Measurements from ENCODE around the gene ZNF444. TPM values are rescaled to one million over a fixed set of nuclear protein-coding genes. Genes with fewer than 3 reads are reported as not detected.
A peak's percentile ranks its signal among the peaks of the same experiment; 100 is the strongest.

Gene ZNF444
- polyA plus RNA-seq, 1 donor (not counting 4 experiments of a cell fraction or from before 2014, with no cell fraction given) = 9.1 TPM

DNA sequence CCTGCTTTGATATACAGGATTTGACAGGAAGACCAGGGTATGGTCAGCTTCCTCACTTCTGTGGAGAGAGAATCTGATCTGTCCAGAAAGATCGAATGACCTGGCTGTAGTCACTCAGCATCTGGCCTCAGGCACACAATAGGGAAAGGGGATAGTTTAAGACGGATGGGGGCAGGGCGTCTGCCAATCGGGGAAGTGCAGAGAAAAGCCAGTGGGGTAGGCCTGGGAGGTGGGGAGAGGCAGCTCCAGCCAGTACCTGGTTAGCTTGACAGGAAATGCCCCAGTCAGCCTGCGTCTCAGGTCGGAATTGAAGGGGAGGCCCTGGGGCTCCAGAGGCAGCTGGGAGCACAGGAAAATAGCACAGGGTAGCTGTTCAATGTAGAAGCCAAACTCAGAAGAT, 12.4 kb downstream of the ZNF444 start:
- H3K27ac ChIP-seq (ENCODE audit: control insufficient read depth, insufficient read depth, low read length) = no peak overlapping the region
- TF ChIP-seq EZH2 (IDR thresholded peaks at IDR 0.05; ENCODE audit: low read length) = no peak
- TF ChIP-seq, protein P1, sequence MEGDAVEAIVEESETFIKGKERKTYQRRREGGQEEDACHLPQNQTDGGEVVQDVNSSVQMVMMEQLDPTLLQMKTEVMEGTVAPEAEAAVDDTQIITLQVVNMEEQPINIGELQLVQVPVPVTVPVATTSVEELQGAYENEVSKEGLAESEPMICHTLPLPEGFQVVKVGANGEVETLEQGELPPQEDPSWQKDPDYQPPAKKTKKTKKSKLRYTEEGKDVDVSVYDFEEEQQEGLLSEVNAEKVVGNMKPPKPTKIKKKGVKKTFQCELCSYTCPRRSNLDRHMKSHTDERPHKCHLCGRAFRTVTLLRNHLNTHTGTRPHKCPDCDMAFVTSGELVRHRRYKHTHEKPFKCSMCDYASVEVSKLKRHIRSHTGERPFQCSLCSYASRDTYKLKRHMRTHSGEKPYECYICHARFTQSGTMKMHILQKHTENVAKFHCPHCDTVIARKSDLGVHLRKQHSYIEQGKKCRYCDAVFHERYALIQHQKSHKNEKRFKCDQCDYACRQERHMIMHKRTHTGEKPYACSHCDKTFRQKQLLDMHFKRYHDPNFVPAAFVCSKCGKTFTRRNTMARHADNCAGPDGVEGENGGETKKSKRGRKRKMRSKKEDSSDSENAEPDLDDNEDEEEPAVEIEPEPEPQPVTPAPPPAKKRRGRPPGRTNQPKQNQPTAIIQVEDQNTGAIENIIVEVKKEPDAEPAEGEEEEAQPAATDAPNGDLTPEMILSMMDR (optimal IDR thresholded peaks at IDR 0.05 in 1 of 3, IDR thresholded peaks at IDR 0.05 in 1 of 3, conservative IDR thresholded peaks at IDR 0.05 in 1 of 3; ENCODE audit: extremely low read depth in 1 of 3, insufficient read depth in 2 of 3, low read length in 3 of 3) = no peak
- DNase-seq (ENCODE audit: low read depth, low spot score) (no peak), FAIRE-seq (no peak)
- H3K4me1 ChIP-seq (ENCODE audit: control insufficient read depth, extremely low read depth, insufficient read depth, low read length) = no peaks in the 10 kb centered on the region
- H3K36me3 ChIP-seq (ENCODE audit: control insufficient read depth in 2 of 2, extremely low read depth in 1 of 2, insufficient read depth in 2 of 2, low read length in 2 of 2) = peaks cover 7 to 8% of the 10 kb centered on the region in 2 experiments
- H4K20me1 ChIP-seq (ENCODE audit: control insufficient read depth, extremely low read depth, insufficient read depth, low read length) = peaks cover 2% of the 10 kb centered on the region
- no peaks in the 10 kb centered on the region for H3K9me1 ChIP-seq (ENCODE audit: control insufficient read depth, extremely low read depth, insufficient read depth, low read length)
- dilution Hi-C loops (cut with MboI; ENCODE audit: extremely low pct_ligation_motif_present, low sequenced_read_pairs) = no loop called here
- H3K79me2 ChIP-seq (ENCODE audit: control insufficient read depth, insufficient read depth, low read length) = peaks cover 9% of the 10 kb centered on the region
- no peaks in the 10 kb centered on the region for H3K9me3 ChIP-seq (ENCODE audit: control insufficient read depth, low read depth, low read length)
- H3K4me3 ChIP-seq (ENCODE audit: control insufficient read depth in 2 of 3, extremely low read depth in 1 of 3, insufficient read depth in 2 of 3, low read depth in 1 of 3, low read length in 3 of 3) = no peak overlapping the region
- no peak overlapping the region for H2AFZ ChIP-seq (ENCODE audit: control insufficient read depth, low read length)
- H3K9ac ChIP-seq (ENCODE audit: control insufficient read depth, extremely low read depth, insufficient read depth, low read length) = no peak overlapping the region
- H3K27me3 ChIP-seq (ENCODE audit: control insufficient read depth, extremely low read depth, insufficient read depth, low read length) = no peaks in the 10 kb centered on the region
- H3K4me2 ChIP-seq (ENCODE audit: control insufficient read depth, extremely low read depth, insufficient read depth, low read depth, low read length) = no peak overlapping the region

DNA sequence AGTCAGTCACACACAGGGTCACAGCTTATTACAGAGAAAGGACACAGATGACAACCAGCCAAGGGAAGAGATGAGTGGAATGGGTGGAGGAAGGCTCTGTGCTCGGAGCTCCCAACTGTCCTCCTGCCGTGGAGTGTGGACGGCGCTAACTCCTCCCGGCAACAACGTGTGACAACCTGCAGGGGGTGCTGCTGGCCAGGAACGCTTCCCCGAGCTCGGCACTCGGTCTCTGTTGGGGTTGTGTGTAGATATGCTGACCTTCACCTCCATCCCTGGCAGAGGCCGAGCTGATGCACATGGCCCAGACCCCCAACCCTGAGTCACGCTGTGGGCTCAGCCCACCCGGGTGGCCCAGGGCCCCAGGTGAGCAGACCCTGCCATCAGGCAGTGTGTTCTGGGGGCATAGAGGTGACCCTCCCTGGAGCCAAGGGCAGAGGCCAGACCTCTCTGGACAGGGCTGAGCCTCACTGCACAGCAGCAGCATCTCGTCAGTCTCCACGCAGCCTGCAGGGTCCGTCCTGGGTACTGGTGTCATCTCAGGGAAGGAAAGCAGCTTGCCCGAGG, 14.1 kb downstream of the ZNF444 start:
- Histone ChIP-seq H3K27me3 (ENCODE audit: control insufficient read depth, extremely low read depth, insufficient read depth, low read length) (no peaks in the 10 kb centered on the region), H3K27ac (ENCODE audit: control insufficient read depth, insufficient read depth, low read length) (no peak overlapping the region), H3K9ac (ENCODE audit: control insufficient read depth, extremely low read depth, insufficient read depth, low read length) (no peak overlapping the region), H3K4me1 (ENCODE audit: control insufficient read depth, extremely low read depth, insufficient read depth, low read length) (no peaks in the 10 kb centered on the region), H3K9me1 (ENCODE audit: control insufficient read depth, extremely low read depth, insufficient read depth, low read length) (no peaks in the 10 kb centered on the region), H3K79me2 (ENCODE audit: control insufficient read depth, insufficient read depth, low read length) (peaks cover 4% of the 10 kb centered on the region), H3K36me3 (ENCODE audit: control insufficient read depth in 2 of 2, extremely low read depth in 1 of 2, insufficient read depth in 2 of 2, low read length in 2 of 2) (peaks cover 5 to 6% of the 10 kb centered on the region in 2 experiments), H3K4me2 (ENCODE audit: control insufficient read depth, extremely low read depth, insufficient read depth, low read depth, low read length) (no peak overlapping the region), H4K20me1 (ENCODE audit: control insufficient read depth, extremely low read depth, insufficient read depth, low read length) (peaks cover 2% of the 10 kb centered on the region), H3K9me3 (ENCODE audit: control insufficient read depth, low read depth, low read length) (no peaks in the 10 kb centered on the region), H2AFZ (ENCODE audit: control insufficient read depth, low read length) (no peak overlapping the region), H3K4me3 (ENCODE audit: control insufficient read depth in 2 of 3, extremely low read depth in 1 of 3, insufficient read depth in 2 of 3, low read depth in 1 of 3, low read length in 3 of 3) (no peak overlapping the region)
- DNase-seq (ENCODE audit: low read depth, low spot score) (no peak), FAIRE-seq (no peak)
- no peak for TF ChIP-seq EZH2 (IDR thresholded peaks at IDR 0.05; ENCODE audit: low read length)
- TF ChIP-seq, protein P1 (optimal IDR thresholded peaks at IDR 0.05 in 1 of 3, IDR thresholded peaks at IDR 0.05 in 1 of 3, conservative IDR thresholded peaks at IDR 0.05 in 1 of 3; ENCODE audit: extremely low read depth in 1 of 3, insufficient read depth in 2 of 3, low read length in 3 of 3) = peak; percentile 51 to 76 (median 66)
- dilution Hi-C loops (cut with MboI; ENCODE audit: extremely low pct_ligation_motif_present, low sequenced_read_pairs) = no loop called here

All from keratinocyte (primary cell).